ENCODE measurements around the gene UBE2N.

Gene UBE2N

DNA sequence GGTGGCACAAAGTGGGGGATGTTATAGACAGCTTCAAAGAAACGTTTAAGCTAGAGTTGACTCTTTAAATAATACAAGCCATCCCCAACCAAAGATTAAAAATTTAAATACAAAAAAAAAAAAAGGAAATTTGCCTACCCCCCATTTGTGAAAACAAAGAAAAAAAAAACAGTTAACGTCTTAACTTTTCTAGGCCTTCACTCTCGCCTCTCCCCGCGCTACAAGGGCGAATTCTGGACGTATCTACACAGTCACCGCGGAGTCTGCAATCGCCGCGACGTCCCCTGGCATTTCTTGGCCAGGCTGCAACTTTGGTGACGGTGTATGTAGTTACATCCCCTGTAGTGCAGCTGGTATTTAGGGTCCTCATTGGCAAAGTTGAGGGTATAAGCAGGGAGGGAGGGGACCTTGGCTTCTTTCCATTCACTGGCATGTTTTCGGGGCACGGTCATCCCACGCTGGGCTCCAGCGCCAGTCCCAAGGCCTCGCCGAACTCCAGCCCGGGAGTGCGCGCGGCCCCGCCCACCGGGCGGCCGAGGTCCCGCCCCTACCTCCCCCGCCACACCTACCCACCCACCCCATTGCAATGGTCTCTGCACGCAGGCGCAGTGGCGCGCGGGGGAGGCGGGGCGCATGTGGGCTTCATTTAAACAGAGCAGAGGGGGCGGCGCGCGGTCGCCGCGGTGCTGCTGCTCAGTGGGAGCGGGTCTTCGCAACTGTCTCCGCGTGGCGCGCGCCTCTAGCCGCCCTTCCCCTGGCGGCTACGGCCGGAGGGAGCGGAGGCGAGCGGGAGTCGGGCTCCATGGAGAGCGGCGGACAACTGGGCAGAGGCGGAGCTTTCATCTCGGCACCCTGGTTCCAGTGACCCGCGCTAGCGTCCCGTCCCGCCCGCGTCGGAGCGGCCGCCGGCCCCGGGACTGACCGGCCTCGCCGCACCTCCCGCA, 64.2 kb downstream of the UBE2N start, which contains the start of gene NUDT4:
TSS of gene NUDT4 (plus strand) at position 674 of the 944 bp plus-strand sequence. CDS start 398 bp downstream, outside the sequence.
- H3K4me3 ChIP-seq (replicated peaks; ENCODE audit: low read depth, low read length) = peak within 1 kb of the TSS; percentile 87
- TF ChIP-seq CTCF (IDR thresholded peaks at IDR 0.05; ENCODE audit: low read length, missing control alignments) = no peak
- DNase-seq (ENCODE audit: low read depth) = peak; percentile 94

GRCh38 chr12:93376436-93377251, 65.1 kb downstream of the UBE2N start:
- peak overlapping the region; percentile 64 for H3K4me3 ChIP-seq (replicated peaks; ENCODE audit: low read depth, low read length)
- DNase-seq (ENCODE audit: low read depth) = peak; percentile 48
- TF ChIP-seq CTCF (IDR thresholded peaks at IDR 0.05; ENCODE audit: low read length, missing control alignments) = no peak

GRCh38 chr12:93375906-93376305, 65.8 kb downstream of the UBE2N start:
- TF ChIP-seq CTCF (IDR thresholded peaks at IDR 0.05; ENCODE audit: low read length, missing control alignments) = no peak
- no peak for DNase-seq (ENCODE audit: low read depth)
- H3K4me3 ChIP-seq (replicated peaks; ENCODE audit: low read depth, low read length) = no peak overlapping the region

- no peak for DNase-seq (ENCODE audit: low read depth)
- TF ChIP-seq CTCF (IDR thresholded peaks at IDR 0.05; ENCODE audit: low read length, missing control alignments) = no peak
- H3K4me3 ChIP-seq (replicated peaks; ENCODE audit: low read depth, low read length) = no peak overlapping the region
These were observed 67.6 kb downstream of the UBE2N start for GRCh38 chr12:93373961-93374656.

DNA sequence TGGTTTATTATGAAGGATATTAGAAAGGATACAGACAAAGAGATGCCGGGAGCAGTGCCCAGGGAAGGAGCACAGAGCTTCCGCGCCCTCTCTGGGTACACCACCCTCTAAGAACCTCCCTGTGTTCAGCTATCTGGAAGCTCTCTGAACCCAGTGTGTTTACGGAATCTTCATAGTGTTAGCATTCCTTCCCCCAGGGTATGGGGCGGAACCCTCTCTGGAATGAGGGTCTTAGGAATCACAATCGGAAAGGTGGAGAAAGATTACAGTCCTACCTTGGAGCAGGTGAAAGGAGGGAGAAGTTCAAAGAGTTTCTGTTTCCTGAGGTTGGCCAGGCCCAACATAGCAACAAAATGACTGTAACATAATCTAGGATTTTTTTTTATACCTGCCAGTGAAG, 70.8 kb downstream of the UBE2N start:
- H3K4me3 ChIP-seq (replicated peaks; ENCODE audit: low read depth, low read length) = no peak overlapping the region

More for the DNA sequence above, 70.8 kb downstream of the UBE2N start:
- no peak for DNase-seq (ENCODE audit: low read depth)
- TF ChIP-seq CTCF (IDR thresholded peaks at IDR 0.05; ENCODE audit: low read length, missing control alignments) = no peak

Measured in fibroblast of pulmonary artery (primary cell).